Amniotic stem cell (primary cell): ENCODE results near the gene NLRP3.
"Not testable (repeated sequence)": the region's sequence is repeated elsewhere in the genome, so short reads cannot be mapped to it uniquely, and the experiment has no call there.

Experiments used
- DNase-seq: peaks from one replicate; lab custom pipeline; 2025; lab: John Stamatoyannopoulos, UW

NLRP3 gene

GRCh38 chr1:247415423-247416361 is at the start of gene NLRP3:
Gene NLRP3 (plus strand): TSS chr1:247416173. CDS start chr1:247418801, 2,628 bp downstream.
- no peak for DNase-seq

GRCh38 chr1:247366345-247366744 is 49.6 kb upstream of the NLRP3 start:
- not testable (repeated sequence) for DNase-seq

GRCh38 chr1:247366926-247367645 is 48.9 kb upstream of the NLRP3 start:
- no peak for DNase-seq

GRCh38 chr1:247367786-247368422 is 48.1 kb upstream of the NLRP3 start:
- DNase-seq: no peak

- no peak for DNase-seq
These were observed 47.4 kb upstream of the NLRP3 start for GRCh38 chr1:247368490-247369145.

- no peak for DNase-seq
These were observed 44.9 kb upstream of the NLRP3 start for GRCh38 chr1:247370786-247371732.

- DNase-seq: no peak
These were observed 44.1 kb upstream of the NLRP3 start for GRCh38 chr1:247371801-247372259.

- DNase-seq: no peak
These were observed 42.2 kb upstream of the NLRP3 start for GRCh38 chr1:247373721-247374141.

GRCh38 chr1:247374651-247375334 is 41.2 kb upstream of the NLRP3 start:
- not testable (repeated sequence) for DNase-seq

GRCh38 chr1:247375747-247376146 is 40.2 kb upstream of the NLRP3 start:
- DNase-seq: no peak

- DNase-seq: no peak
These were observed 39.3 kb upstream of the NLRP3 start for GRCh38 chr1:247376659-247377058.

GRCh38 chr1:247377656-247378055 is 38.3 kb upstream of the NLRP3 start:
- not testable (repeated sequence) for DNase-seq

- no peak for DNase-seq
These were observed 37.5 kb upstream of the NLRP3 start for GRCh38 chr1:247378334-247379073.

GRCh38 chr1:247385283-247385682 is 30.7 kb upstream of the NLRP3 start:
- DNase-seq: no peak

GRCh38 chr1:247386217-247386616 is 29.8 kb upstream of the NLRP3 start:
- DNase-seq: no peak

- DNase-seq: no peak
These were observed 29.3 kb upstream of the NLRP3 start for GRCh38 chr1:247386687-247387086.

- DNase-seq: no peak
These were observed 28.9 kb upstream of the NLRP3 start for GRCh38 chr1:247387096-247387495.

- no peak for DNase-seq
These were observed 28.4 kb upstream of the NLRP3 start for GRCh38 chr1:247387565-247387964.

GRCh38 chr1:247390116-247390791 is 25.7 kb upstream of the NLRP3 start:
- DNase-seq: no peak
